ENCODE measurements around the gene KIF25.
"Not testable (repeated sequence)": the region's sequence is repeated elsewhere in the genome, so short reads cannot be mapped to it uniquely, and the experiment has no call there.

KIF25 gene

GRCh38 chr6:168073937-168074730 is 76.7 kb downstream of the KIF25 start:
- DNase-seq: no peak

DNA sequence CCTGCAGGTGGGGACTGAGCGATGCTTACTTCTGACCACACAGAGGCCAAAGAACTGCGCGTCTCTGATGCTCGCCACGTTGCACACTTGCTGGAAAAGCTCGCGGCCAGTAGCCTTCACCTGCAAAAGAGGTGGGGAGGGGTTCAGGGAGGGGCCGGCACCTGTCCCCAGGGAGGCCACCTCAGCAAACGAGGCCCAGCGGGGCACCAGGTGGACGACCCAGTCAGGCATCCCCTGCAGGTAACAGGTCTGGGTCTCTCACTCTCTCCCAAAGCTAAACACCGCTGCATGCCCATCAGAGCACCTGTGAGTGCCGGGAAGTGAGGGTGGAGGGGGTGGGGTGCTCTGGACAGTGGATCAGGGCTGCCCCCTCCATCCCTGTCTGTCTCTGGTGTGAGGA is 77.7 kb downstream of the KIF25 start:
- DNase-seq: no peak

DNA sequence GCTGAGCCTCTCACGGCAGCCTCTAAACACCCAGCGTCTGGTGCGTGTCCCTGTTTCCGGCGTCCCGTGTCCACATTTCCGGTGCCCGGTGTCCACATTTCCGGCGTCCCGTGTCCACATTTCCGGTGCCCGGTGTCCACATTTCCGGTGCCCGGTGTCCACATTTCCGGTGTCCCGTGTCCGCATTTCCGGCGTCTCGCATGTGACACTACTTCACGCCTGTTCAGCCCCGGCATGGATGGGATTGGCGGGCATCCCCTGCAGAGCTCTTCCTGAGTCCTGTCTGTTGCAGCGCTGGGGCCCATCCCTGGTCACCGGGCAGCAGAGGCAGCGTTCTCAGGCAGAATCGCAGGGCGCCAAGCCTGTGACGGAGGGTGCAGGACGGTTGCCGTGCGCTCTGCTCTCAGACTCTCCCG is 78.3 kb downstream of the KIF25 start:
- DNase-seq: no peak

DNA sequence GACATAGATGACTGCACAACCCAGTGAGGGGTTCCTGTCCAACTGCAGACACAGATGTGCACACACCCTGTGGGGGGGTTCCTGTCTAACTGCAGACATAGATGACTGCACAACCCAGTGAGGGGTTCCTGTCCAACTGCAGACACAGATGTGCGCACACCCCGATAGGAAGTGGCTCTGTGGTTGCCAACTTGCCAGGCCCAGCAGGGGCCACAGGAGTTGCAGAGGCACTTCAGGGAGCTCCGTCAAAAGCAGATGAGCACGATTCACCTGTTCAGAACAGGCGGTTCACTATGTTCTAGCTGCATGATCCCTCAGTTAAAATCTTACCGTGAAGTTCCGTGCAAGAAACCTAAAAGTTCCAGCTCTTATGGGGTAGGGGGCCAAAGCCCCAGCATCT is 79.9 kb downstream of the KIF25 start:
- not testable (repeated sequence) for DNase-seq

- DNase-seq: no peak
These were observed 80.9 kb downstream of the KIF25 start for GRCh38 chr6:168078175-168078942.

DNA sequence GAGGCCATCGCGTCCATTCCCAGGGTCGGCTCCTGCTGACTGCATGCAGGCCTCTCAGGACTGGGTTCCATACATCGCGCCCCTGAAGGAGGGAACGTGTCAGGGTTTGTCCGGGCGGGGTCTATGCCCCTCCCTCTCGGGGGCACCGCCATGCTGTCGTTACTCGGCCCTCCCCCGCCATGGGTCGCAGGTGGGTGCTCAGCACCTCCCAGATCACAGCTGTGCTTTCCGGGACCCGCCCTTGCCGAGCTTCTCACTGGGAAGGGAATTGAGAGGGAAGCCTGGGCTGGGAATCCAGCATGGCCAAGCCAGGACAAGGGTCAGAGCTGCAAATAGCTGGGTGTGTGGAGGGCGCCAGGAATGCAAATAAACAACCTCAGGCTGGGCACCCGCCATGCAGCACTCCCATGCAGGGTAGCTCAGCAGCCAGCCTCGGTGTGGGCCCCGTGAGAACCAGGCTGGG is 81.5 kb downstream of the KIF25 start, which contains the start of gene FRMD1:
Gene FRMD1, minus strand, starts transcription at position 270 of the 463 bp plus-strand sequence. Its CDS starts 118 bp downstream, at position 152.
- no peak for DNase-seq

- no peak for DNase-seq
These were observed 83.1 kb downstream of the KIF25 start for GRCh38 chr6:168080393-168081077.

DNA sequence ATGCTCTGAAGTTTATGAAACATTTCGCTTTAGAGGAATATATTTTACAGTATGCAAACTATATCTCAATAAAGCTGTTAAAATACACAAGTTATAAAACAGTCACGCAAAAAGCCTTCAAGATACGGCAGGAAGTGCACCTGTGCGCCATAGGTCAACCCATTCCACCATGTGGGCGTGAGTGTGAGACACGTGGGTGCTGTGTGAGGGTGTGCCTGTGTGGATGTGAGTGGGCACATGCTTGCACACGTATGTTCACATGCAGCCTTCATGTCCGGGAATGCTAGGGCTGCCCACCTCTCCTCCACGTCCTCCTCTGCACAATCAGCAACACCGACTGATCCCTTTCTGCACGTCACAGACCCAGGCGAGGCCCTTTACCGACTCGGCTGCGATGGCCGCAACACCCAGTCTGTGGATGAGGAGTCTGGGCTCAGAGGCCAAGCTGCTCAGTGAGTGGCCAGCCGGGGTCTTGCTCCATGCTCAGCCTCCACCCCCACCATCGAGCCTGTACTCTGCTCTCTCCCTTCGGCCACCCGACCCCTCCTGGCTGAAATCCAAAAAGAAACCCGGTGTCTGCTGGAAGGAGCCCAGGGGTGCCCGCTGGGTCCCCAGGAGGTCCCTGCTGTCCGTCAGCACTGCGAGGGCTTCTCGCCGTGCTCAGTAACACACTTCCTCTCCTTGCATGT is 84.5 kb downstream of the KIF25 start:
- no peak for DNase-seq

GRCh38 chr6:168082860-168083513 is 85.5 kb downstream of the KIF25 start:
- DNase-seq: no peak

GRCh38 chr6:168083514-168083885 is 86.0 kb downstream of the KIF25 start:
- DNase-seq: no peak

- no peak for DNase-seq
These were observed 87.1 kb downstream of the KIF25 start for GRCh38 chr6:168084465-168085160.

DNA sequence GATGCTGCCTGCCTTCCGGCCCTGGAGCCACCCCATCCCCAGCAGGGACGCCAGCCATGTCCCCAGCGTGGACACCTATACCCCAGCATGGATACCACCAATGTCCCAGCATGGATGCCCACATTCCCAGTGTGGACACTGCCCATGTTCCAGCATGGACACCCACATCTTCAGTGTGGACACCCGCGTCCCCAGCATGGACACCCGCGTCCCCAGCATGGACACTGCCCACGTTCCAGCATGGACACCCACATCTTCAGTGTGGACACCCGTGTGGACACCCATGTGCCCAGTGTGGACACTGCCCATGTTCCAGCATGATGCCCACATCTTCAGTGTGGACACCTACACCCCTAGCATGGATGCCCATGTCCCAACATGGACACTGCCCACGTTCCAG is 88.6 kb downstream of the KIF25 start:
- no peak for DNase-seq

DNA sequence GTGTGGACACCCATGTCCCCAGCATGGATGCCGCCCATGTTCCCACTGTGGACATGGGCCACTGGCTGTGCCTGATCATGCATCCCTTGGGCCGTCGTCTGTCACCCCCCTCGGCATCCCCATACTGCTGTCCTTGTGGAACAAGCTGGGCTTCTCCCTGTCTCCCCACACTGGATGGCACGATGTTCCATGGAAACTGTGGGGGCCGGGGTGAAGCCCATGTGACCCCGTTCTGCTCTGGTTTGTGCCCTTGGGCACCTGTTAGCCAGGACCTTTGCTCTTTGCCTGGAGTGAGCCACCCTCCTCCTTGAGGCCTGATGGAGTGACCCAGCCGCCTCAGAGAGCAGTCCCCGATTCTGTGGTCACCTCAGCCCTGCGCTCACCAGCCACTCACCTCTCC is 89.1 kb downstream of the KIF25 start:
- no peak for DNase-seq

GRCh38 chr6:168087436-168088160 is 90.1 kb downstream of the KIF25 start:
- no peak for DNase-seq

GRCh38 chr6:168088161-168089053 is 90.9 kb downstream of the KIF25 start:
- DNase-seq: no peak

DNA sequence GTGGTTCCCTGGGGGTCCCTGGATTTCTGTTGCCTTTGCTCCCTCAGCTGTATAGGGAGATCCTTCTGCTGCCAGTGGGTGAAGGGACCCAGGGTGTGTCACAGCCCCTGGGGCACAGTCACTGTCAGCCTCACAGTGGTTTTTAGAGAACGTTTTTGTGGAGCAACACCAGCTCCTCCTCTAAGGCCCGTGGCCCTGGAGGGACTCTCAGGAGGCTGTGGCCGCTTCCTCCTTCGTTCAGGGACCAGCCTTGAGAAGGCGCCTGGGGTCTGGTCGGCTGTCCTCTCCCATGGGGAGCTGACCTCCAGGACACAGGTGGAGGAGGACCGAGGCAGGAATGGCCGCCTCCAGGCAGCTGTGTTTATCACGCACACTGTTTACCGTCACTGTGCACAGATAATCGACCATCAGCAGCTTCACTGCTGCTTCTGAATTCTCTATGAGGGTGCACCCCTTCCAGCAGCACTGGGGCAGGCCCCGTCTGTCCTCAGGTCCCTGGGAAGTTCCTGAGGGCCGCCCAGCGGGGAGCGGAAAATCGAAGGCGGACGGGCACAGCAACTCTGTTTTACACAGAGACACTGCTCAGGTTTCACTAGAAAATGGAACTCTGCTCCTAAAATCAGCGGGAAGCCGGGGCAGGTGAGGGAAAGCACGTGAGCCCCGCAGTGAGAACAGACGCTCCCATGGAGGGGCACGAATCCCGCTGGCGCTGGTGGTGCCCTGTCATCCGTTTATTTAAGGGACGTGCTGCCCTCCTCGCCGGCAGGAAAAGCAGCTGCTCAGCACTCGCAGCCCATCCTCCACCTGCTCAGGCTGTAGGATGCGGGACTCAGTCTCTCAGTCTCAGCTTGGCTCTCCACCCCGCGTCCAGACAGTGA is 92.0 kb downstream of the KIF25 start:
- no peak for DNase-seq

GRCh38 chr6:168090064-168090690 is 92.7 kb downstream of the KIF25 start:
- DNase-seq: no peak

GRCh38 chr6:168090706-168091105 is 93.2 kb downstream of the KIF25 start:
- DNase-seq: no peak
